Omental fat pad (tissue), 4 donors: ENCODE measurements around the gene ABLIM2. TPM values are rescaled to one million over a fixed set of nuclear protein-coding genes. Genes with fewer than 3 reads are reported as not detected.

Experiments used
- ATAC-seq: fragments of 150-250 bp; one replicate; pipeline ENCODE4 v1.9.1; 2016; ENCODE audit warnings: mild to moderate bottlenecking, moderate library complexity; ENCODE audit not compliant: low FRiP score
- DNase-seq: peaks from one replicate; pipeline ENCODE4 v3.0.0-alpha.2; 2019; ENCODE audit warnings: low spot score
- CTCF ChIP-seq, 3 donors: fragments of 450-650 bp; IDR thresholded peaks; one replicate each; pipeline ENCODE4 v1.5.1; 2016 to 2017; ENCODE audit warnings: antibody characterized with exemption in 3 of 3, mild to moderate bottlenecking in 3 of 3, moderate library complexity in 2 of 3
- total RNA-seq, 4 donors: library from RNA; depleted of rRNA; stranded (reverse); fragments of >200 nt; gene quantifications; one replicate each; pipeline ENCODE4 v1.1.0, GENCODE V29; 2016

ABLIM2 gene
- total RNA-seq, 4 donors from 2014 or later = 10.1 to 34.2 (median 13.7) TPM

GRCh38 chr4:8198206-8198905 lies 39.7 kb upstream of the ABLIM2 start:
- TF ChIP-seq CTCF (IDR thresholded peaks at IDR 0.05) = no peak
- DNase-seq = no peak
- no peak for ATAC-seq

GRCh38 chr4:8197521-8197920 lies 38.9 kb upstream of the ABLIM2 start:
- ATAC-seq (no peak), DNase-seq (no peak)
- TF ChIP-seq CTCF (IDR thresholded peaks at IDR 0.05) = no peak

- ATAC-seq (no peak), DNase-seq (no peak)
- TF ChIP-seq CTCF (IDR thresholded peaks at IDR 0.05) = no peak
These were observed 37.3 kb upstream of the ABLIM2 start for GRCh38 chr4:8195841-8196458.

- ATAC-seq (no peak), DNase-seq (no peak)
- no peak for TF ChIP-seq CTCF (IDR thresholded peaks at IDR 0.05)
These were observed 36.8 kb upstream of the ABLIM2 start for GRCh38 chr4:8195431-8195830.

- no peak for TF ChIP-seq CTCF (IDR thresholded peaks at IDR 0.05)
- ATAC-seq = no peak
- DNase-seq = no peak
These were observed 36.0 kb upstream of the ABLIM2 start for GRCh38 chr4:8194306-8195242.

- no peak for DNase-seq
- ATAC-seq = no peak
- no peak for TF ChIP-seq CTCF (IDR thresholded peaks at IDR 0.05)
These were observed 34.4 kb upstream of the ABLIM2 start for GRCh38 chr4:8192748-8193738.
